HepG2 (cell line): ENCODE data around the gene NBEAL2. TPM values are rescaled to one million over a fixed set of nuclear protein-coding genes. Genes with fewer than 3 reads are reported as not detected.
A peak's percentile ranks its signal among the peaks of the same experiment; 100 is the strongest.

Experiments
- ATAC-seq: fragments of 200-7000 bp; cut with Tn5 transposase; 3 replicates; pipeline ENCODE4 v1.9.1; 2020; ENCODE audit warnings: mild to moderate bottlenecking, moderate library complexity
- BruUV-seq: library from RNA; stranded (reverse); fragments of 400-500 nt; replicated peaks from 2 replicates; lab custom pipeline; 2021; lab: Mats Ljungman, UMichigan
- CTCF ChIA-PET: fragments of 300-600 bp; formaldehyde crosslinking; extraction: SDS; loops from one replicate; lab custom pipeline; 2021; ENCODE audit warnings: low total read pairs, inconsistent platforms, low intra/inter-chr PET ratio; lab: Yijun Ruan, JAX
- POLR2A ChIA-PET: fragments of 350-600 bp; sonication (Branson Sonifier 250); formaldehyde crosslinking; loops from one replicate; lab custom pipeline; 2020; ENCODE audit warnings: antibody characterized with exemption, inconsistent platforms; lab: Yijun Ruan, JAX
- DNase-seq: peaks from one replicate; pipeline ENCODE4 v3.0.0-alpha.2; 2015; ENCODE audit warnings: low spot score
- FAIRE-seq: peaks from 3 replicates; lab custom pipeline; 2011; peaks lifted over from hg19 to GRCh38; lab: Jason Lieb, UNC
- H2AFZ ChIP-seq: one replicate; pipeline ENCODE4 v1.6.1; 2011; ENCODE audit warnings: low read length, inconsistent platforms
- H3K27ac ChIP-seq: fragments of 300-600 bp; 3 replicates; pipeline ENCODE4 v1.8.0; 2011; ENCODE audit warnings: mixed run types, mild to moderate bottlenecking, mixed read lengths, low read length, inconsistent platforms; ENCODE audit not compliant: insufficient read depth; ENCODE audit errors: extremely low read length
- H3K27me3 ChIP-seq, 2 experiments: fragments of 200-600 bp in 1 of 2; 2 replicates in 1 of 2; 3 replicates in 1 of 2; pipeline versions ENCODE4 v1.6.0 to v1.8.0; 2011; ENCODE audit warnings: low read length in 2 of 2, mild to moderate bottlenecking in 2 of 2, moderate library complexity in 2 of 2, inconsistent platforms in 1 of 2; ENCODE audit not compliant: insufficient read depth in 2 of 2, control insufficient read depth in 1 of 2
- H3K36me3 ChIP-seq, 2 experiments: fragments of 200-600 bp in 1 of 2; replicated peaks in 1 of 2; 2 replicates in 1 of 2; 3 replicates in 1 of 2; pipeline versions ENCODE4 v1.5.1 to v1.8.0; 2011; ENCODE audit warnings: low read length in 2 of 2, inconsistent platforms in 1 of 2; ENCODE audit not compliant: insufficient read depth in 2 of 2, control insufficient read depth in 1 of 2
- H3K4me1 ChIP-seq: 2 replicates; pipeline ENCODE4 v1.5.1; 2012; ENCODE audit warnings: low read length, inconsistent platforms; ENCODE audit not compliant: insufficient read depth
- H3K4me2 ChIP-seq: 2 replicates; pipeline ENCODE4 v1.6.0; 2011; ENCODE audit warnings: low read depth, low read length, inconsistent platforms
- H3K4me3 ChIP-seq, 3 experiments: fragments of 200-600 bp in 1 of 3; sonication (generic), shearing (Covaris generic) in 1 of 3; replicated peaks in 1 of 3; 2 replicates each; pipeline ENCODE4 v1.5.1; 2011 to 2016; ENCODE audit warnings: low read length in 3 of 3, inconsistent platforms in 2 of 3, low read depth in 2 of 3, mild to moderate bottlenecking in 2 of 3, control low read depth in 1 of 3, mixed read lengths in 1 of 3; ENCODE audit not compliant: insufficient read depth in 1 of 3
- H3K79me2 ChIP-seq: one replicate; pipeline ENCODE4 v1.6.1; 2011; ENCODE audit warnings: low read length, inconsistent platforms; ENCODE audit not compliant: insufficient read depth
- H3K9ac ChIP-seq: 2 replicates; pipeline ENCODE4 v1.6.0; 2011; ENCODE audit warnings: mild to moderate bottlenecking, low read depth, low read length, inconsistent platforms; ENCODE audit not compliant: insufficient read depth
- H3K9me3 ChIP-seq: 2 replicates; pipeline ENCODE4 v1.5.1; 2012; ENCODE audit warnings: mild to moderate bottlenecking, low read length
- H4K20me1 ChIP-seq: 2 replicates; pipeline ENCODE4 v1.6.0; 2011; ENCODE audit warnings: inconsistent platforms, mild to moderate bottlenecking, low read length, moderate library complexity; ENCODE audit not compliant: insufficient read depth
- FOSL2 ChIP-seq: sonication (generic); formaldehyde crosslinking; IDR thresholded peaks from 2 replicates; pipeline ENCODE4 v1.4.0; 2020; ENCODE audit warnings: missing genetic modification reagents
- ZNF674 ChIP-seq: sonication (generic); formaldehyde crosslinking; IDR thresholded peaks from 2 replicates; pipeline ENCODE4 v1.5.0; 2020; ENCODE audit warnings: low read depth, mild to moderate bottlenecking, missing genetic modification reagents
- ZNF782 ChIP-seq: sonication (generic); formaldehyde crosslinking; IDR thresholded peaks from 2 replicates; pipeline ENCODE4 v1.4.0; 2020; ENCODE audit warnings: missing genetic modification reagents, mild to moderate bottlenecking, borderline replicate concordance
- WGBS: methylation state at CpG from one replicate; pipeline ENCODE4 v1.1.6; 2017; ENCODE audit warnings: low lambda C conversion rate; 5-methylcytosine and 5-hydroxymethylcytosine counted together
- in situ Hi-C: cut with HindIII; loops from 2 replicates; pipeline ENCODE4 v1.10.0; 2017; ENCODE audit warnings: low pct_unique_long_range_greater_than_20kb; ENCODE audit not compliant: extremely low pct_ligation_motif_present
- intact Hi-C: fragments of 100-400 bp; cut with micrococcal nuclease; formaldehyde crosslinking; loops from one replicate; pipeline ENCODE4 v1.10.0; 2022; ENCODE audit not compliant: unreplicated experiment
- polyA plus RNA-seq, 8 experiments: library from polyadenylated mRNA; depleted of rRNA in 3 of 8; stranded (reverse) in 7 of 8; unstranded in 1 of 8; fragments of >200 nt; fragmentation: Illumina TruSeq in 4 of 8; extraction: Trizol in 4 of 8; gene quantifications; 2 replicates each; pipeline versions ENCODE4 v1.2.1 to v1.2.3, GENCODE V29; 2011 to 2016; ENCODE audit warnings: low read depth in 4 of 8, missing spikeins in 1 of 8, mixed read lengths in 1 of 8; ENCODE audit not compliant: insufficient read depth in 1 of 8
- total RNA-seq, 5 experiments: library from RNA; depleted of rRNA; stranded (reverse); fragments of >200 nt; fragmentation: Illumina TruSeq; extraction: Trizol; gene quantifications; 2 replicates each; pipeline ENCODE4 v1.2.3, GENCODE V29; 2016; ENCODE audit warnings: low read depth in 1 of 5
- TF ChIP-seq, protein P1 (sequence below): sonication (generic); formaldehyde crosslinking; IDR thresholded peaks from 2 replicates; pipeline ENCODE4 v1.5.0; 2020; ENCODE audit warnings: mild to moderate bottlenecking, low read depth, missing genetic modification reagents, borderline replicate concordance
- TF ChIP-seq, protein P2 (sequence below): sonication (generic); formaldehyde crosslinking; IDR thresholded peaks from 2 replicates; pipeline ENCODE4 v1.4.0; 2020; ENCODE audit warnings: missing genetic modification reagents
- TF ChIP-seq, protein P3 (sequence below): sonication (generic); formaldehyde crosslinking; IDR thresholded peaks from 2 replicates; pipeline ENCODE4 v1.5.1; 2020; ENCODE audit warnings: mild to moderate bottlenecking, missing genetic modification reagents, moderate library complexity
- TF ChIP-seq, protein P4 (sequence below): sonication (generic); formaldehyde crosslinking; IDR thresholded peaks from 2 replicates; pipeline ENCODE4 v1.4.0; 2020; ENCODE audit warnings: mild to moderate bottlenecking, missing genetic modification reagents, borderline replicate concordance
- TF ChIP-seq, protein P5 (sequence below): conservative IDR thresholded peaks from 2 replicates; pipeline ENCODE4 v1.6.1; 2018; ENCODE audit warnings: missing genetic modification reagents

The NBEAL2 gene
- total and polyA plus RNA-seq, 2 of the 13 experiments (the other 11 are each of a cell fraction or from before 2014, with no cell fraction given): 9.7 to 12.4 TPM

DNA sequence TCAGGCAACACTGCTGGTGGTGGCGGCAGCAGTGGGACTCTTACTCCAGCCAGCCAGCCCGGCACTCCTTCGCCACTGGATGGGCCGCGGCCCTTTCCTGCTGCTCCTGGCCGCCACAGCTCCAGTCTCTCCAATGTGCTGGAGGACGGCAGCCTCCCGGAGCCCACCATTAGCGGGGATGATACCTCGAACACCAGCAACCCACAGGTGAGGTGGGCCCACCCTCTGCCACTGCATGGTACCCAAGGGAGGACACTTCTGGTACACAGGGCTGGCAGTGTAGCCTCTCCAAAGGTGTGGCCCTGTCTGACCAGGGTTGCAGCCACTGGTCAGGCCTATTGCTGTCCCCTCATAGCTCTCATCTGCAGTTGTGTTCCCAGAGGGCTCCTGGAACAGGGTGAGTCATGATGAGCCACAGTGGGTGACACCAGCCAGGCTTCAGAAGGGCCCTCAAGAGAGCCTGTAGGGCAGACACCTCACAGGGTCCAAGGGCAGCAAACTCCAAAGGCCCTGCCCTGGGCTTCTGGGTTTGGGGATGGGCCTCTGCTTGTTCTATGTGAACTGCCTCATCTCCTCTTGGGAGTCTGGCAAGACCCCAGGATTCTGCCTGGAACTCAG, 20.8 kb downstream of the NBEAL2 start:
- Histone ChIP-seq H4K20me1 (no peaks in the 10 kb centered on the region), H3K4me3 (no peak overlapping the region), H3K9me3 (no peaks in the 10 kb centered on the region), H3K4me1 (peaks cover 12% of the 10 kb centered on the region), H3K36me3 (peaks cover 5 to 8% of the 10 kb centered on the region in 2 experiments; a peak in 3 of 5 replicates), H3K4me2 (no peak overlapping the region), H3K9ac (no peak overlapping the region), H2AFZ (no peak overlapping the region), H3K27me3 (no peaks in the 10 kb centered on the region), H3K27ac (no peak overlapping the region), H3K79me2 (no peaks in the 10 kb centered on the region)
- DNase-seq (no peak), FAIRE-seq (no peak), ATAC-seq (no peak)
- TF ChIP-seq, protein P1, sequence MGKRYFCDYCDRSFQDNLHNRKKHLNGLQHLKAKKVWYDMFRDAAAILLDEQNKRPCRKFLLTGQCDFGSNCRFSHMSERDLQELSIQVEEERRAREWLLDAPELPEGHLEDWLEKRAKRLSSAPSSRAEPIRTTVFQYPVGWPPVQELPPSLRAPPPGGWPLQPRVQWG (CRISPR knock-in tag): no peak
- TF ChIP-seq, protein P2, sequence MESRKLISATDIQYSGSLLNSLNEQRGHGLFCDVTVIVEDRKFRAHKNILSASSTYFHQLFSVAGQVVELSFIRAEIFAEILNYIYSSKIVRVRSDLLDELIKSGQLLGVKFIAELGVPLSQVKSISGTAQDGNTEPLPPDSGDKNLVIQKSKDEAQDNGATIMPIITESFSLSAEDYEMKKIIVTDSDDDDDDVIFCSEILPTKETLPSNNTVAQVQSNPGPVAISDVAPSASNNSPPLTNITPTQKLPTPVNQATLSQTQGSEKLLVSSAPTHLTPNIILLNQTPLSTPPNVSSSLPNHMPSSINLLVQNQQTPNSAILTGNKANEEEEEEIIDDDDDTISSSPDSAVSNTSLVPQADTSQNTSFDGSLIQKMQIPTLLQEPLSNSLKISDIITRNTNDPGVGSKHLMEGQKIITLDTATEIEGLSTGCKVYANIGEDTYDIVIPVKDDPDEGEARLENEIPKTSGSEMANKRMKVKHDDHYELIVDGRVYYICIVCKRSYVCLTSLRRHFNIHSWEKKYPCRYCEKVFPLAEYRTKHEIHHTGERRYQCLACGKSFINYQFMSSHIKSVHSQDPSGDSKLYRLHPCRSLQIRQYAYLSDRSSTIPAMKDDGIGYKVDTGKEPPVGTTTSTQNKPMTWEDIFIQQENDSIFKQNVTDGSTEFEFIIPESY (CRISPR knock-in tag): peak; percentile 27; the same call in 1 of the 2 replicates
- TF ChIP-seq FOSL2 (CRISPR knock-in tag): peak; percentile 18; the same call in 1 of the 2 replicates
- TF ChIP-seq, protein P3, sequence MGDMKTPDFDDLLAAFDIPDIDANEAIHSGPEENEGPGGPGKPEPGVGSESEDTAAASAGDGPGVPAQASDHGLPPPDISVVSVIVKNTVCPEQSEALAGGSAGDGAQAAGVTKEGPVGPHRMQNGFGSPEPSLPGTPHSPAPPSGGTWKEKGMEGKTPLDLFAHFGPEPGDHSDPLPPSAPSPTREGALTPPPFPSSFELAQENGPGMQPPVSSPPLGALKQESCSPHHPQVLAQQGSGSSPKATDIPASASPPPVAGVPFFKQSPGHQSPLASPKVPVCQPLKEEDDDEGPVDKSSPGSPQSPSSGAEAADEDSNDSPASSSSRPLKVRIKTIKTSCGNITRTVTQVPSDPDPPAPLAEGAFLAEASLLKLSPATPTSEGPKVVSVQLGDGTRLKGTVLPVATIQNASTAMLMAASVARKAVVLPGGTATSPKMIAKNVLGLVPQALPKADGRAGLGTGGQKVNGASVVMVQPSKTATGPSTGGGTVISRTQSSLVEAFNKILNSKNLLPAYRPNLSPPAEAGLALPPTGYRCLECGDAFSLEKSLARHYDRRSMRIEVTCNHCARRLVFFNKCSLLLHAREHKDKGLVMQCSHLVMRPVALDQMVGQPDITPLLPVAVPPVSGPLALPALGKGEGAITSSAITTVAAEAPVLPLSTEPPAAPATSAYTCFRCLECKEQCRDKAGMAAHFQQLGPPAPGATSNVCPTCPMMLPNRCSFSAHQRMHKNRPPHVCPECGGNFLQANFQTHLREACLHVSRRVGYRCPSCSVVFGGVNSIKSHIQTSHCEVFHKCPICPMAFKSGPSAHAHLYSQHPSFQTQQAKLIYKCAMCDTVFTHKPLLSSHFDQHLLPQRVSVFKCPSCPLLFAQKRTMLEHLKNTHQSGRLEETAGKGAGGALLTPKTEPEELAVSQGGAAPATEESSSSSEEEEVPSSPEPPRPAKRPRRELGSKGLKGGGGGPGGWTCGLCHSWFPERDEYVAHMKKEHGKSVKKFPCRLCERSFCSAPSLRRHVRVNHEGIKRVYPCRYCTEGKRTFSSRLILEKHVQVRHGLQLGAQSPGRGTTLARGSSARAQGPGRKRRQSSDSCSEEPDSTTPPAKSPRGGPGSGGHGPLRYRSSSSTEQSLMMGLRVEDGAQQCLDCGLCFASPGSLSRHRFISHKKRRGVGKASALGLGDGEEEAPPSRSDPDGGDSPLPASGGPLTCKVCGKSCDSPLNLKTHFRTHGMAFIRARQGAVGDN (CRISPR knock-in tag): 0 out of 2 replicates have a peak, but pooled peaks have one; percentile 7
- no peak for TF ChIP-seq ZNF674 (CRISPR knock-in tag)
- TF ChIP-seq, protein P4, sequence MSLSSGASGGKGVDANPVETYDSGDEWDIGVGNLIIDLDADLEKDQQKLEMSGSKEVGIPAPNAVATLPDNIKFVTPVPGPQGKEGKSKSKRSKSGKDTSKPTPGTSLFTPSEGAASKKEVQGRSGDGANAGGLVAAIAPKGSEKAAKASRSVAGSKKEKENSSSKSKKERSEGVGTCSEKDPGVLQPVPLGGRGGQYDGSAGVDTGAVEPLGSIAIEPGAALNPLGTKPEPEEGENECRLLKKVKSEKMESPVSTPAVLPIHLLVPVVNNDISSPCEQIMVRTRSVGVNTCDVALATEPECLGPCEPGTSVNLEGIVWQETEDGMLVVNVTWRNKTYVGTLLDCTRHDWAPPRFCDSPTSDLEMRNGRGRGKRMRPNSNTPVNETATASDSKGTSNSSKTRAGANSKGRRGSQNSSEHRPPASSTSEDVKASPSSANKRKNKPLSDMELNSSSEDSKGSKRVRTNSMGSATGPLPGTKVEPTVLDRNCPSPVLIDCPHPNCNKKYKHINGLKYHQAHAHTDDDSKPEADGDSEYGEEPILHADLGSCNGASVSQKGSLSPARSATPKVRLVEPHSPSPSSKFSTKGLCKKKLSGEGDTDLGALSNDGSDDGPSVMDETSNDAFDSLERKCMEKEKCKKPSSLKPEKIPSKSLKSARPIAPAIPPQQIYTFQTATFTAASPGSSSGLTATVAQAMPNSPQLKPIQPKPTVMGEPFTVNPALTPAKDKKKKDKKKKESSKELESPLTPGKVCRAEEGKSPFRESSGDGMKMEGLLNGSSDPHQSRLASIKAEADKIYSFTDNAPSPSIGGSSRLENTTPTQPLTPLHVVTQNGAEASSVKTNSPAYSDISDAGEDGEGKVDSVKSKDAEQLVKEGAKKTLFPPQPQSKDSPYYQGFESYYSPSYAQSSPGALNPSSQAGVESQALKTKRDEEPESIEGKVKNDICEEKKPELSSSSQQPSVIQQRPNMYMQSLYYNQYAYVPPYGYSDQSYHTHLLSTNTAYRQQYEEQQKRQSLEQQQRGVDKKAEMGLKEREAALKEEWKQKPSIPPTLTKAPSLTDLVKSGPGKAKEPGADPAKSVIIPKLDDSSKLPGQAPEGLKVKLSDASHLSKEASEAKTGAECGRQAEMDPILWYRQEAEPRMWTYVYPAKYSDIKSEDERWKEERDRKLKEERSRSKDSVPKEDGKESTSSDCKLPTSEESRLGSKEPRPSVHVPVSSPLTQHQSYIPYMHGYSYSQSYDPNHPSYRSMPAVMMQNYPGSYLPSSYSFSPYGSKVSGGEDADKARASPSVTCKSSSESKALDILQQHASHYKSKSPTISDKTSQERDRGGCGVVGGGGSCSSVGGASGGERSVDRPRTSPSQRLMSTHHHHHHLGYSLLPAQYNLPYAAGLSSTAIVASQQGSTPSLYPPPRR (CRISPR knock-in tag): no peak
- no peak for TF ChIP-seq ZNF782 (CRISPR knock-in tag)
- TF ChIP-seq, protein P5, sequence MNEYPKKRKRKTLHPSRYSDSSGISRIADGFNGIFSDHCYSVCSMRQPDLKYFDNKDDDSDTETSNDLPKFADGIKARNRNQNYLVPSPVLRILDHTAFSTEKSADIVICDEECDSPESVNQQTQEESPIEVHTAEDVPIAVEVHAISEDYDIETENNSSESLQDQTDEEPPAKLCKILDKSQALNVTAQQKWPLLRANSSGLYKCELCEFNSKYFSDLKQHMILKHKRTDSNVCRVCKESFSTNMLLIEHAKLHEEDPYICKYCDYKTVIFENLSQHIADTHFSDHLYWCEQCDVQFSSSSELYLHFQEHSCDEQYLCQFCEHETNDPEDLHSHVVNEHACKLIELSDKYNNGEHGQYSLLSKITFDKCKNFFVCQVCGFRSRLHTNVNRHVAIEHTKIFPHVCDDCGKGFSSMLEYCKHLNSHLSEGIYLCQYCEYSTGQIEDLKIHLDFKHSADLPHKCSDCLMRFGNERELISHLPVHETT (CRISPR knock-in tag): no peak
- intact Hi-C loops (no loop called here), in situ Hi-C loops (no loop called here)
- no TSS peak for BruUV-seq
- CTCF ChIA-PET: no interaction called here
- POLR2A ChIA-PET: no interaction called here
- 100% methylated on average over 2 of the region's 10 CpGs for WGBS
